C4-2B (cell line): ENCODE data around the gene RPL13A.

Source experiments
- ZFX ChIP-seq: fragments of 450-650 bp; IDR thresholded peaks from 2 replicates; pipeline ENCODE4 v1.6.1; 2017
- TF ChIP-seq, protein P1 (sequence below): fragments of 450-650 bp; conservative IDR thresholded peaks from 2 replicates; pipeline ENCODE4 v1.5.1; 2017; ENCODE audit warnings: mild to moderate bottlenecking

DNA sequence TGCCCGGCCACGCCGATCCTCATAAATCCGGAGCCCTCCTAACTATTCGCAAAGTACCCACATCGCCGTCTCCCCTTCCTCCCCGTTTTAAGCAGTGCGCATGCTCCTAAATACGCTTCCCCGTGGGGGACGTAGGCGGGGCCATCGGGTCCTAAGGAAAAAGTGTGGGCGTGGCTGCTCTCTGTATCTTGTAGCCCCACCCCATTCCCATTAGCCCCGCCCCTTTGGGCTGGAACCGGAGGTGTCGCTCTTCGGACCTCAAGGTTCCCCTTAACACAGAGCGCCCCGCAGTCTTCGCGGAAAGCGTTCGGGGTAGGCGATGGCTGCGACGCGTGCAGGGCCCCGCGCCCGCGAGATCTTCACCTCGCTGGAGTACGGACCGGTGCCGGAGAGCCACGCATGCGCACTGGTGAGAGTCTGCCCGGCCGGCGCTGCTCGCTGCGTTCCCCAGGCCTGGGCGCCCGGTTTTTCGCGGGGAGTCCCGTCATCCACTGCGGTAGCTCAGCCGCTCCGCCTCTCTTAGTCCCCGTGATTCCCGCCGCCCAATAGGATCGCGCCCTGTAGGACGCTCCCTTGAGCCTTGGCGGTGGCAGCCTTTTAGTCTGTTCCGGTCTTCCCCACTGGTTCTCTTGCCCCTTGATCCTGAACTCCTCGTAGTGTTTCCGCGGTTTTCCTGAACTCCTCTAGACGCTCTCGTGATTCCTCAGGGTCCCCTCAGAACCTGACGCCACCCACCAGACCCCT lies 34.2 kb upstream of the RPL13A start, which contains the start of gene ALDH16A1:
- TF ChIP-seq, protein P1, sequence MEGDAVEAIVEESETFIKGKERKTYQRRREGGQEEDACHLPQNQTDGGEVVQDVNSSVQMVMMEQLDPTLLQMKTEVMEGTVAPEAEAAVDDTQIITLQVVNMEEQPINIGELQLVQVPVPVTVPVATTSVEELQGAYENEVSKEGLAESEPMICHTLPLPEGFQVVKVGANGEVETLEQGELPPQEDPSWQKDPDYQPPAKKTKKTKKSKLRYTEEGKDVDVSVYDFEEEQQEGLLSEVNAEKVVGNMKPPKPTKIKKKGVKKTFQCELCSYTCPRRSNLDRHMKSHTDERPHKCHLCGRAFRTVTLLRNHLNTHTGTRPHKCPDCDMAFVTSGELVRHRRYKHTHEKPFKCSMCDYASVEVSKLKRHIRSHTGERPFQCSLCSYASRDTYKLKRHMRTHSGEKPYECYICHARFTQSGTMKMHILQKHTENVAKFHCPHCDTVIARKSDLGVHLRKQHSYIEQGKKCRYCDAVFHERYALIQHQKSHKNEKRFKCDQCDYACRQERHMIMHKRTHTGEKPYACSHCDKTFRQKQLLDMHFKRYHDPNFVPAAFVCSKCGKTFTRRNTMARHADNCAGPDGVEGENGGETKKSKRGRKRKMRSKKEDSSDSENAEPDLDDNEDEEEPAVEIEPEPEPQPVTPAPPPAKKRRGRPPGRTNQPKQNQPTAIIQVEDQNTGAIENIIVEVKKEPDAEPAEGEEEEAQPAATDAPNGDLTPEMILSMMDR: no peak
- no peak for TF ChIP-seq ZFX
